Epithelial cell of proximal tubule (primary cell): Measurements from ENCODE around the gene AKAP6. TPM values are rescaled to one million over a fixed set of nuclear protein-coding genes. Genes with fewer than 3 reads are reported as not detected.

Source experiments
- DNase-seq: peaks from one replicate; pipeline ENCODE4 v3.0.0-alpha.2; 2011; ENCODE audit warnings: low read depth
- H3K4me3 ChIP-seq: 2 replicates; pipeline ENCODE4 v1.5.1; 2011; ENCODE audit warnings: low read depth, mild to moderate bottlenecking, low read length
- CTCF ChIP-seq: conservative IDR thresholded peaks from 2 replicates; pipeline ENCODE4 v1.5.1; 2012; ENCODE audit warnings: low read depth, mild to moderate bottlenecking, low read length
- total RNA-seq: library from RNA; depleted of rRNA; stranded (reverse); fragments of >200 nt; gene quantifications from 2 replicates; pipeline ENCODE4 v1.2.3, GENCODE V29; 2015

AKAP6 gene
- total RNA-seq, 1 donor from 2014 or later, result 4.6 TPM

- no peak for DNase-seq
- TF ChIP-seq CTCF, result no peak
- H3K4me3 ChIP-seq, result no peak overlapping the region
Measured at GRCh38 chr14:32524609-32525375, 195.7 kb downstream of the AKAP6 start.

- no peak for DNase-seq
- no peak overlapping the region for H3K4me3 ChIP-seq
- TF ChIP-seq CTCF, result no peak
Measured at GRCh38 chr14:32525591-32525990, 196.5 kb downstream of the AKAP6 start.

- no peak for DNase-seq
- H3K4me3 ChIP-seq, result no peak overlapping the region
- no peak for TF ChIP-seq CTCF
Measured at GRCh38 chr14:32530800-32531199, 201.7 kb downstream of the AKAP6 start.

- DNase-seq, result no peak
- no peak overlapping the region for H3K4me3 ChIP-seq
- no peak for TF ChIP-seq CTCF
Measured at GRCh38 chr14:32531942-32532515, 202.9 kb downstream of the AKAP6 start.

GRCh38 chr14:32534145-32534544 is 205.0 kb downstream of the AKAP6 start:
- no peak for TF ChIP-seq CTCF
- DNase-seq, result no peak
- H3K4me3 ChIP-seq, result no peak overlapping the region

GRCh38 chr14:32536175-32536574 is 207.1 kb downstream of the AKAP6 start:
- DNase-seq, result no peak
- no peak overlapping the region for H3K4me3 ChIP-seq
- no peak for TF ChIP-seq CTCF

GRCh38 chr14:32537166-32537565 is 208.1 kb downstream of the AKAP6 start:
- TF ChIP-seq CTCF, result no peak

More at GRCh38 chr14:32537166-32537565, 208.1 kb downstream of the AKAP6 start:
- H3K4me3 ChIP-seq, result no peak overlapping the region
- no peak for DNase-seq
